NCI-H2171 treated with DMSO at 0.1 percent for 48 hours (cell line): ENCODE results near the gene ADCY6.
A peak's percentile ranks its signal among the peaks of the same experiment; 100 is the strongest.

Experiments
- DNase-seq: peaks from one replicate; lab custom pipeline; 2025; lab: John Stamatoyannopoulos, UW

ADCY6 gene

GRCh38 chr12:48788854-48789775 lies at the start of gene ADCY6:
Gene ADCY6 (minus strand): TSS chr12:48789089. CDS start chr12:48783434, 5,655 bp downstream.
- DNase-seq = peak; percentile 21

GRCh38 chr12:48838048-48838447 lies 49.2 kb upstream of the ADCY6 start:
- no peak for DNase-seq

GRCh38 chr12:48832321-48833060 lies 43.6 kb upstream of the ADCY6 start:
- no peak for DNase-seq

- DNase-seq = no peak
Observed at GRCh38 chr12:48831257-48831656, 42.4 kb upstream of the ADCY6 start.

- DNase-seq = no peak
Observed at GRCh38 chr12:48828841-48829575, 40.1 kb upstream of the ADCY6 start.

GRCh38 chr12:48828293-48828692 lies 39.4 kb upstream of the ADCY6 start:
- no peak for DNase-seq

GRCh38 chr12:48827513-48828096 lies 38.7 kb upstream of the ADCY6 start:
- no peak for DNase-seq

- no peak for DNase-seq
Observed at GRCh38 chr12:48827026-48827425, 38.1 kb upstream of the ADCY6 start.

GRCh38 chr12:48826209-48826855 lies 37.4 kb upstream of the ADCY6 start:
- peak; percentile 15 for DNase-seq

- no peak for DNase-seq
Observed at GRCh38 chr12:48824905-48825304, 36.0 kb upstream of the ADCY6 start.

GRCh38 chr12:48824112-48824511 lies 35.2 kb upstream of the ADCY6 start:
- DNase-seq = no peak

GRCh38 chr12:48823281-48823680 lies 34.4 kb upstream of the ADCY6 start:
- DNase-seq = no peak

- DNase-seq = no peak
Observed at GRCh38 chr12:48822711-48823110, 33.8 kb upstream of the ADCY6 start.

- no peak for DNase-seq
Observed at GRCh38 chr12:48822139-48822538, 33.2 kb upstream of the ADCY6 start.

- no peak for DNase-seq
Observed at GRCh38 chr12:48819986-48820725, 31.3 kb upstream of the ADCY6 start.

GRCh38 chr12:48818831-48819590 lies 30.1 kb upstream of the ADCY6 start:
- DNase-seq = peak; percentile 24

- DNase-seq = peak; percentile 91
Observed at GRCh38 chr12:48817873-48818830, 29.3 kb upstream of the ADCY6 start, which contains the start of gene CACNB3. Gene CACNB3 (plus strand): TSS chr12:48818496. CDS start chr12:48818930, 434 bp downstream.

GRCh38 chr12:48816143-48816854 lies 27.4 kb upstream of the ADCY6 start:
- peak; percentile 39 for DNase-seq
